Neutrophil (primary cell): Measurements from ENCODE around the gene RORC.

Experiments
- H3K27ac ChIP-seq: fragments of 200-600 bp; sonication (generic); 2 replicates; pipeline ENCODE4 v1.5.1; 2016; ENCODE audit warnings: mild to moderate bottlenecking, moderate library complexity
- H3K27me3 ChIP-seq: fragments of 200-600 bp; sonication (generic); 2 replicates; pipeline ENCODE4 v1.6.0; 2016; ENCODE audit warnings: mild to moderate bottlenecking
- H3K36me3 ChIP-seq: fragments of 200-600 bp; sonication (generic); 2 replicates; pipeline ENCODE4 v1.5.1; 2017
- H3K4me1 ChIP-seq, 2 experiments: fragments of 200-600 bp in 1 of 2; sonication (generic) in 1 of 2; 1 replicate in 1 of 2; 2 replicates in 1 of 2; pipeline versions ENCODE4 v1.5.1 to v1.6.1; 2013 to 2016; ENCODE audit warnings: low read depth in 1 of 2, low read length in 1 of 2, mild to moderate bottlenecking in 1 of 2, moderate library complexity in 1 of 2; ENCODE audit not compliant: control insufficient read depth in 1 of 2, insufficient read depth in 1 of 2
- H3K4me3 ChIP-seq, 2 experiments: fragments of 200-600 bp in 1 of 2; sonication (generic) in 1 of 2; 1 replicate in 1 of 2; 2 replicates in 1 of 2; pipeline ENCODE4 v1.5.1; 2013 to 2016; ENCODE audit warnings: low read depth in 1 of 2, low read length in 1 of 2, mild to moderate bottlenecking in 1 of 2, moderate library complexity in 1 of 2
- H3K9me3 ChIP-seq: fragments of 200-600 bp; sonication (generic); 2 replicates; pipeline ENCODE4 v1.5.1; 2016
- CTCF ChIP-seq: fragments of 200-600 bp; sonication (generic); IDR thresholded peaks from 2 replicates; pipeline ENCODE4 v1.5.1; 2016; ENCODE audit warnings: antibody characterized with exemption

The RORC gene

GRCh38 chr1:151762941-151763921 is 68.4 kb downstream of the RORC start, which contains the start of gene MRPL9:
Gene MRPL9, minus strand, starts transcription at chr1:151763496. Its CDS starts 17 bp downstream, at chr1:151763479.
- H3K36me3 ChIP-seq, result peaks cover 10% of the 10 kb centered on the region
- TF ChIP-seq CTCF, result no peak
- peaks cover 4% of the 10 kb centered on the region for H3K27me3 ChIP-seq
- H3K4me1 ChIP-seq, result peaks cover 13 to 17% of the 10 kb centered on the region in 2 experiments
- no peaks in the 10 kb centered on the region for H3K9me3 ChIP-seq
- peak within 1 kb of the TSS; percentile 71 for H3K27ac ChIP-seq
- peak within 1 kb of the TSS; percentile 63 to 67 for H3K4me3 ChIP-seq

DNA sequence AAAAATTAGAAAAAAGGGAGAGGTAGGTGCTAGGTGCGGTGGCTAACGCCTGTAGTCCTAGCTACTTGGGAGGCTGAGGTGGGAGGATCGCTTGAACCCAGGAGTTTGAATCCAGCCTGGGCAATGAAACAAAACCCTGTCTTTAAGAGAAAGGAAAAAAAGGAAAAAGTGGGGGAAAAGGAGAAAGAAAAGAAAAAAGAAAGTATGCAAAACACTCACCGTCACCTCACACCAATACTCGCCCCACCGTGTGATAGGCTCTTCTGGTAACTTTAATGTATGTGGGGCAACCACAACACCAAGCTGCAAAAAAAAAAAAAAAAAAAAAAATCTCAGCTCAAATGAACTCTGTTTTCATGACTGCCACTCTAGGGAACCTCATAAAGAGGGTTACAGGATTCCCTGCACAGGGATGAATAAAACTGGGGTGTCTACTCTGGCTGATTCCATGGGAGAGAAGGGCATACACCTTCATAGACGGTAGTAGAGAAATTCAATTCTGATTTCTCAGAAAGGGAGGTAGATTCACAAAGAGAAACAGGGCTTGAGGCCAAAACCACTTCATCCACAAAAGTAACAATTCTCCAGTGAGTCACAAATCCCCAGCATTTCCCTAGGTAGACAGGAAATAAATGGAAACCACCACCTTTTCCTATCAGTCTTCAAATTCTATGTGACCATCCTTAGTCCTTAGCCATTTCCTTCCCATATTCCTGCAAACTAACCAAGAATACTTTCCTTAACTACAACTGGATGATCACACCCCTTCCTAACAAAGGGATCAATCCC is 70.8 kb downstream of the RORC start:
- Histone ChIP-seq H3K9me3 (no peaks in the 10 kb centered on the region), H3K27ac (no peak overlapping the region), H3K4me3 (no peak overlapping the region), H3K4me1 (peaks cover 13 to 17% of the 10 kb centered on the region in 2 experiments), H3K27me3 (no peaks in the 10 kb centered on the region), H3K36me3 (peaks cover 10% of the 10 kb centered on the region)
- TF ChIP-seq CTCF, result no peak

- Histone ChIP-seq H3K4me3 (no peak overlapping the region), H3K27ac (no peak overlapping the region), H3K9me3 (no peaks in the 10 kb centered on the region), H3K36me3 (peaks cover 10% of the 10 kb centered on the region), H3K4me1 (peaks cover 13% of the 10 kb centered on the region in 2 experiments), H3K27me3 (no peaks in the 10 kb centered on the region)
- no peak for TF ChIP-seq CTCF
Observed at GRCh38 chr1:151759241-151759640, 72.4 kb downstream of the RORC start.

- Histone ChIP-seq H3K9me3 (no peaks in the 10 kb centered on the region), H3K4me3 (no peak overlapping the region), H3K27ac (no peak overlapping the region), H3K4me1 (no peaks in the 10 kb centered on the region), H3K36me3 (peaks cover 10% of the 10 kb centered on the region), H3K27me3 (peaks cover 12% of the 10 kb centered on the region)
- TF ChIP-seq CTCF, result no peak
Observed at GRCh38 chr1:151756291-151756690, 75.3 kb downstream of the RORC start.
